ENCODE measurements around the gene GABRB2.

DNA sequence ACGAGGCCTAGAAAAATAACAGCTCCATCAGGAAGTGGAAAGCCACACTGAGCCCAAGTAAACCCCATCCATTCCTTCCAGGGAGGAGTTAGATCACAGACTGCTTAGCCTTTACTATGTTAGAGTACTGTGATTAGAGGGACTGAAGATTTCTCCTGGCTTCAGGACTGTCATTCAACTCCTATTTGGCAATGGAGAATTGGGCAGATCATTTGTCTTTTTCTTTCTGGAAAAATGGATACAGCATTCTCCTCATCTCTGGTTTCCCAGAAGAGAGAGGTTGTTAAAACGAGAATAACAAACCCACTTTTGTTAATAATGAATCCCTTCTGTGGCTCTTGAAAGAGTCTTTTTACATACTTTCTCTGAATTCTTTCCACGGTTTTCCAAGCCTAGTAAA lies 150.4 kb downstream of the GABRB2 start:
- TF ChIP-seq CTCF (IDR thresholded peaks at IDR 0.05): no peak
- no peak for TF ChIP-seq MAFK (IDR thresholded peaks at IDR 0.05; ENCODE audit: partially characterized antibody)
- no peak for TF ChIP-seq BCL3 (IDR thresholded peaks at IDR 0.05)
- TF ChIP-seq TP53 (CRISPR knock-in tag; IDR thresholded peaks at IDR 0.05): no peak
- TF ChIP-seq RAD21 (conservative IDR thresholded peaks at IDR 0.05 in 1 of 2, IDR thresholded peaks at IDR 0.05 in 1 of 2): no peak
- no peak for TF ChIP-seq MYC (IDR thresholded peaks at IDR 0.05; ENCODE audit: borderline replicate concordance, low read length)
